Left kidney (tissue), 2 donors: ENCODE data around the gene BCL6. TPM values are rescaled to one million over a fixed set of nuclear protein-coding genes. Genes with fewer than 3 reads are reported as not detected.

Source experiments
- DNase-seq: peaks from one replicate; pipeline ENCODE4 v3.0.0-alpha.2; 2013
- polyA plus RNA-seq: library from polyadenylated mRNA; unstranded; fragments of 120-200 nt; gene quantifications from one replicate; pipeline ENCODE4 v1.2.1, GENCODE V29; 2013; ENCODE audit not compliant: insufficient read length

Gene BCL6
- polyA plus RNA-seq, 1 donor, result 14.2 TPM

DNA sequence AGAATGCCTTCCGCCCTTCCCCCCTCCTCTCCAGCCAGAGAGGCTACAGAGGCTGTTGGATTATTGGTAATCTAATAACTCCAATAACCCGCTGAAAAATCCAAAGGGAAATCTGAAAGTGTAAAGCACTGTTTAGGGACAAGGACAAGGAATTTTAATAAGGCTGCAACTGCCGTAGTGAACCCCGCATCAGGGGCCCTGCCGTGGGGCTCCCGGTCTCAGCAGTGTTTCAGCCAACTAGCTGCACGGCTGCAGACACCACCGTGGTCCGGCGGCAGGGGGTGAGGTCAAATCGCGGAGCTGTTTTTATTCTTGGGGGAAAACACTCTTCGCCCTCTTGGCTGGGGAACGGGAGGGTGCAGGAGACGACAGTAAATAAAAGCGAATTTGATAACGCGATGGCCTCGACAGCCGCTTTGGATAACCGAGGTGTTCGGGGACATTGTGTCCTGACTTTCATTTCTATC, 6.1 kb downstream of the BCL6 start:
- no peak for DNase-seq

DNA sequence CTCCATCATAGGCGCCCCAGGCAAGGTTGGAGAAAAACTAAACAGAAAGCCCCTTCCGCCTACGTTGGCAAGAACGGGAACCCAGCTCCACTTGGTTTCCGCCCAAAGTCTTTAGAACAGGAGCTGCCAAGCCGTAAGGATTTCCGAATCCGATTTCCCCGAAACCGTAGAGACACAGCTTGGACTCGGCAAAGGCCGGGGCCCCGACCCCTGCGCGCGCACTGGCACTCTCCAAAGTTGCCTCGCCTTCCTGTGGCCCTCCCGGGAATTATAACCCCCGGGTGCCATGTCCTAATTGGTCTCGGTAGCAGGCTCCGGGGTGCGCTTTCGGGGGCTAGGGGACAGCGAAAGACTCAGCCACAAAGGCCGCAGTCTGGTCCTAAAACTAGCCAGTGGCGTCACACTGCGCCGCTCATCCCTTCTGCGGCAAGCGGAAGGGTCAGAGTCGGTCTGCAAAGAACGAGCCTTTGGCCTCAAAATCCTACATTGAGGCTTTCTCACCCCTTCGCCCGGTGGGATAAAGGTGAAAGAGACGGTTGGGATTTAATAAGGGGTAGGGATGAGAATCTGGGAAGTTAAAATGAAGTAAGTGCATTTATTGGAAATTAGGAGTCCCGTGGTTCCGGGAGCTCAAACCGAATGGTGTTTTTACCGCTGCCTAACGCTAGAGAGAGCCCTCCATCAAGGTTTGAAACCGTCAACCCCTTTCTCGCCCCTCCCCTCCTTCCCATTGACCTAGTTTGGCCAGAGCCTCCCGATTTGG, 6.8 kb downstream of the BCL6 start:
- peak; percentile 95 for DNase-seq

DNA sequence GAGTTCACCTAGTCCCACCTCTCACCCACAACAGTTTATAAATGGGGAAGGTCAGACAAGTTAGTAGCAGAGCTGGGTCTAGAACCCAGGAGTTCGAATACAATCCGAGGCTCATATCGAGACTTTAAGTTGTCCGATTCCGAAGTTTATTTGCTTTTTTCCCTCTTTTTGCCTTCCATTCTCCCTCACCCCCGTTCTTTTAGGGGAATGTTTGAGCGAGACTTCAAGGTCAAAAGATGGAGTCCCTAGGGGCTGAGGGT, 7.3 kb downstream of the BCL6 start:
- no peak for DNase-seq

DNA sequence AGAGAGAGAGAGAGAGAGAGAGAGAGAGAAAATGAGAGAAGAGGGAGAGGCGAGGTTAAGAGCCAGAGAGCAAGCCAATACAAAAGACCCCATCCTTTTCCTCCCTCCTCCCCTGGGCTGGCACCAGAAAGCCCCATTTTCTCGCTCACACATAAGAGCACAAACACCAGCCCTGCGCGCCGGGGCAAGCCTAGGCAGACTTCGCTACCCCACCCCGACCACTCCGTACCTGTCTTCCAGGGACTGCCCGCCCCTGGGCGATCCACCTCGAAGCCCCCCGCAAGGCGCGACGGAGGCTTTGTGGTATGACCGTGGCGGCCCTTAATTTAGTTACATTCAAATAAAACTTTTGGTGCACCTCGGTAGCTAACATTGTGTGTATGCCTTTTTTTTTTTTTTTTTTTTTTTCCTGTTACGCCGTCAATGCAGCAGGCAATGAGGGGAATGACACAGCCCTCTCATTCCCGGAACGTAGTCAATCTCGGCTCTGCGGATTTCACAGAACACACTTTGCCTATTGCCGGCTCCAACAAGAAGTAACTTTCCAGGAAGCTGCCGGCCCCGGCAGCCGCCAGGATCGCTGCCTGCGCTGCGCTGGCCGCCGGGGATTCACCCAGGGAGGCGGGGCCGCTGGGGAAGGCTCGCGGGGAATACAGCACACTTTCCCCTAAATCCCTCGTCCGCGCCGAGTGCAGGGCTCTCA, 7.7 kb downstream of the BCL6 start:
- DNase-seq, result no peak

DNA sequence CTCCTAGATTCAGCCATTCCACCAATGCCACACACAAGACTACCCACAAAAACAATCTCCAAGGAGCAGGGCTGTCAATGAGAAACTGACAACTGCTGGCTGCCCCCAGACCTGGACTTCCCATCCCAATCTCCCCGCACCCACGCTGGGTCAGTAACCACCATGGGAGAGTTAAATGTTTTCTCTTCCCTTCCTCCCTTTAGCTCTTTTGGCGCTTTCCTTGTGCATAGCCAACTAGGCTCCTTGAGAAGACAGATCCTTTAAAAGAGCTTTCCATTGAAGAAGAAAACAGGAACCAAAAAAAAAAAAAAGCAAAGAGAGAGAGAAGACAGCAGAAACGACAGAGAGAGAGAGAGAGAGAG, 8.3 kb downstream of the BCL6 start:
- no peak for DNase-seq

DNA sequence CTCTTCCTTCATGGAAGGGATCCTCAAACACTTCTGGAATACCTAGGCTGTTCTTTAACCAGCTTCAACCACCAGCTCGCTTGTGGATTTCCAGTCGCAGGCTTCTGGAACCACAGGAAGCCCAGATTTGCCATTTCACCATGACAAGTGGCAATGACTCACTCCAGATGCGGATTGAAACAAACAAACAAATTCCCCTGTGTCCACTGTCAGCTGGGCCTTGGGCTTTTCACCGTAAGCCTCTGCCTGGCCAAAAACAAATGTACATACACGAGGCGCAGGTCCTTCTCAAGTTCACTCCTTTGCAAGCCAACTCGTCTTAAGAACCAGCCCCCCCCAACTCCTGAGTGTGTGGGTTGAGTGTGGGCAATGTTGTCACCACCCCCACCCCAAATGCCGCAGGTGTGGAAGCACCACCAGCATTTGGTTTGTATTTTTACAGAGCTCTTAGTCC, 8.8 kb downstream of the BCL6 start:
- no peak for DNase-seq

DNA sequence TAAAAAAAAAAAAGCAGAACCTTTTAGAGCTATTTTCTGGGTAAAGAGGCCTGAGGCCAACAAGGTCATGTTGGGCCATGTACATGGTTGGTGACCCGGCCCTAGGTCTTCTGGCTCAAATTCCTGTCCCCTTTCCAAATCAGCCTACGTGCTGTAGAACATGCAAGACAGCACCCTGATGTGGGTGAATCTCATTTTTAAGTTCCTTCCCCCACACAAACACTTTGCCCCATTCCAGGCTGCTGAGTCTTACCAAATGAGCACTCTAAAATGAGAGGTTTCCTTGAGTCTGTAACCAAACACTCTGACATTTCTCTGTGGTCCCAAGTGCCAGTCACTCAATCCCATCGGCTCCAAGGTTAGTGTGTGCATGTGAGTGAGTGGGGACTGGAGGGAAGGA, 9.4 kb downstream of the BCL6 start:
- no peak for DNase-seq

DNA sequence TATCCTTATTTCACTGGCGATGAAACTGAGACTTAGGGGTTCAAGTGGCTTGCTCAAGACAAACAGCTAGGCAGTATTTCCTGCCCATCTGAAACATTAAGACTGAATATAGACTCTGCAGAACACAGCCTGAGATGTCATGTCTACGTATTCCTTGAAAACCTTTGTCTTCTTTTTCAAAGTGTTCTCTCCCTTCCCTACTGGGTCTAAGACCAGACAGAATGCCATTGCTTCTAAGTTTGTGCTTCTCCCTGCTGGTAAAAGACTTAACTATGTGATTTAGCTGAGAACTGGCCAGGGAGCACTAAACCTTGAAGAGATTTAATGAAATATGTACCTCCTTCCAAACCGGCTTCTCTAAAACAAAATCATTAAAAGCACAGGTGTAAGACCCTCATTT, 9.9 kb downstream of the BCL6 start:
- no peak for DNase-seq

DNA sequence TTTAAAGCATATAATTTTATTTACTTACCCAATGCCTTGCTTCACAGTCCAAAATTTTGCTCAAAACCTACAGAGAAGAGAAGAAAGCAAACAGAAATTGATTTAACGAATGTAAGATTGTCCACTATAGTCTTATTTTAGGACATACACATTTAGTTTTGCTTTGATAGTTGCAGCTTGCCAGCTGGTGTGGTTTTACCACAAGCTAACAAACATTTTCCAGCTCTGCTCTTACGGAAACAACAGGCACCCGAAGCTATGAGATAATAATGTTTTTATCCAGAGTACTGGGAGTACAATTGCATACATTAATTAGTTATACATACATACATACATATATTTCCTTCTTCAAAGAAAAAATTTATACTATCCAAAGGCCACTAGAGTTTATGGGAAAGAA, 10.4 kb downstream of the BCL6 start:
- no peak for DNase-seq

DNA sequence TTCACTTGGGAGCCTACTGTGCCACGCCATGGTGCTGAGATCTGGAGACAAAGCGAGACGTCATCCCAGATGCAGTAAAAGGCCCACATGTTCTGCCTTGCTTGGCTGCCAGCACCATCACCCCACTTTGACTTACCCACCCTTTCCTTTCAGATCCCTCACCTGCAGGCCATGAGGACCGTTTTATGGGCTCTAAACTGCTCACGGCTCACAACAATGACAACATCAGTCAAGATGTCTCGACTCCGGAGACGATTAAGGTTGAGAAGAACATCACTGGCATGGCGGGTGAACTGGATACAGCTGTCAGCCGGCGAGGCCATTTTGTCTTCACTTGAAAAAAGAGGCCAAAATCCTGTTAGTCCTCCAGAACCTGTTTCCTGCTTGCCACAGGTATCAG, 11.9 kb downstream of the BCL6 start:
- no peak for DNase-seq

DNA sequence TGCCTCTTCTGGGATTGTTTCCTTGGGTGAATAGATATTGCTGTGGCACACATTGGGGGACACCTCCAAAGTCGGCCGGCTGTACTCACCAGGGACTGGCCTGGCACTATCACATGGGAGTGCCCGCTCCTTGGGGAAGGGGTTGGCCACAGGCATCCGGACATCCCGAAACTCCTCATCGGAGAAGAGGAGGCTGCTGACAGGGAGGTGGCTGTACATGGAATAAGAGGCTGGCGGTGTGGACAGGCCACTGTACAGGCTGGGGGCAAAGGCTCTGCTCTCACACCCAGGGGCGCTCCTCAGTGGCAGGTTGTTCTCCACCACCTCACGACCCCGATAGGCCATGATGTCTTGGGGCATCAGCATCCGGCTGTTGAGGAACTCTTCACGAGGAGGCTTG, 15.7 kb downstream of the BCL6 start:
- DNase-seq, result no peak

DNA sequence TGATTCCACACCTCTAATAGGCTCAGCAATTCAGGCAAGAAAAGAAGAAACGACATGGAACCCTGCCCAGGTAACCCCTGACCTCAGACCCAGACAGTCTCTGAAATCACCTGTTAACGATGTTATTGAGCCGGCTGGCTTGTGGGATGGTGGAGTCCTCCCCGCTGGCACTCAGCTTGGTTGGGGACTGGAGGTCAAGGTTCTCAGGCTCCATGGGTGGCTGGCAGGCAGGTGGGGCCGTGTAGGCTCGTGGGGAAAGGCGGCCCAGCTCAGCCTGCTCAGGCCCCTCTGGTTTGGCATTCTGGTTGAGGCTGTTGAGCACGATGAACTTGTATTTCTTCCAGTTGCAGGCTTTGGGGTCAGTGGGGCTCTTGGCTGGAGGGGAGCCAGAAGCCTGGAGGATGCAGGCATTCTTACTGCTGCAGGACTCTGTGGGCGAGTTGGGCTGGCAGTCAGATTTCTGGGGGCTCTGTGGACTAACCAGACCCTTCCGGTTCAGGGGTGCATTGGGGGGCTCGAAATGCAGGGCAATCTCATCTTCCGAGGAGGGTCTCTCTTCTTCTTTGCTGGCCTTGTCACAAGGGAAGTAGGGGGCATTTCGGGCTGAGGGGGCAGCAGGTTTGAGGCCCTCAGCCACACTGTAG, 16.2 kb downstream of the BCL6 start:
- DNase-seq, result no peak

DNA sequence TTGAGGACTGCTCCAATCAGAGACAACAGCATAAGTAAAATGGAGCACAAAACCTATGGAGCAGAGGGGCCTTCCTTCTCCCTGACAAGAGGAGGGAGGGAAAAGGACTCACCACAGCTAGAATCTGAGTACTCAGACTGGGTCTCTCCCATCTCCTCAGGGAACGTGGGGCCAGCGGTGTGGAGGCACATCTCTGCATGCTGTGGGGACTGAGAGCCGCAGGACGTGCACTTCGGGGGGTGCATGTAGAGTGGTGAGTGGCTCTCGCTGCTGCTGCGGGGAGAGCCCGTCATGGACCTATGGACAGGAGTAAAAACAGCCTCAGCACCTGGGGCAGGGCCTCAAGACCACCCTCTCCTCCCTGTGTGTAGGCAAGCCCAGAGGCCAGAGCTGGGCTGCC, 17.0 kb downstream of the BCL6 start:
- no peak for DNase-seq

DNA sequence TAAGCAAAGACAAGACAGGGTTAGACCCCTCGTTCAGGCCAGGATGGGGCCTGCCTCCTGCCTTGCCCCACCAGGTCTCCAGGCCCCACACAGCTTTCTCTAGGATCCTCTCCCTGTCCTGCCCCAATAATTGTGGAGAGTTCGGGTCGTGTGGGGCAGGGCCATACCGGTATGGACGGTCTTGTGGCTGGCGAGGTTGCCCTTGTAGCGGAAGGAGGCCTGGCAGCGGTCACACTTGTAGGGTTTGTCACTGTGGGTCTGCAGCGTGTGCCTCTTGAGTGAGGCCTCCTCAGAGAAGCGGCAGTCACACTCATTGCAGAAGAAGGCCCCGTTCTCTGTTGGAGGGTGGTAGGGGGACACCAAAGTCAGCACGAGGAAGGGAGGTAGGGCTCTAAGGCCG, 18.7 kb downstream of the BCL6 start:
- no peak for DNase-seq

DNA sequence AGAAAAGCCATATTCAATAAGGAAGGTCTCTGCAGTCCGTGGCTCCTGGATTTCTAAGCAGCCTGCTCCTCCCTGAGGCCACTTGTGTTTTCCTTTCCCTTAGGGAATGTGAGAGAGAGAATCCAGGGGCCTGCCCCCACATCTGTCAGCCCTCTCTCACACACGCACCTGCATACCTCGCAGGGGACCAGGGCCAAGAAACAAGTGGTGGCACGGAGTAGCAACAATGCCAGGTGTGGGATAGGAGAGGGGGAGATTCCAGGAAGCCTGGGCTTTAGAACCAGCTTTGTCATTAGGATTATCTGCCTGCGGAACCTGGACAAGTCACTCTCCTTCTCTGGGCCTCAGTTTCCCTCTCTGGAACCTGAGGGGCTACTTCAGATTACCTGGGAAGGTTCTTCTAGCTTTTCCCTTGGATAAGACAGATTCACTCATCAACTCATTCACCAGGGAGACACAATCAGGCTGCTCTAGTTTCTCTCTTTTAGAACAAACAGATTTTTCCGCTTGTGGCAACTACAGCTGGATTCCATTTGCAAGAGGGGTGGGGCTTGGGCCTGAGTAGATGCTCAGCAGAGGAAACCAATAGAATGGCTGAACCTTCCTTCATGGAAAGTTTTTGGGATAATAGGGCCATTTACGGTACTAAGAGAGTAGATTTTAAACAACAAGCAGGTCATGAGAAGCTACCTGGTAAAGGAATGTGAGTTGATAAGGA, 19.5 kb downstream of the BCL6 start:
- no peak for DNase-seq

DNA sequence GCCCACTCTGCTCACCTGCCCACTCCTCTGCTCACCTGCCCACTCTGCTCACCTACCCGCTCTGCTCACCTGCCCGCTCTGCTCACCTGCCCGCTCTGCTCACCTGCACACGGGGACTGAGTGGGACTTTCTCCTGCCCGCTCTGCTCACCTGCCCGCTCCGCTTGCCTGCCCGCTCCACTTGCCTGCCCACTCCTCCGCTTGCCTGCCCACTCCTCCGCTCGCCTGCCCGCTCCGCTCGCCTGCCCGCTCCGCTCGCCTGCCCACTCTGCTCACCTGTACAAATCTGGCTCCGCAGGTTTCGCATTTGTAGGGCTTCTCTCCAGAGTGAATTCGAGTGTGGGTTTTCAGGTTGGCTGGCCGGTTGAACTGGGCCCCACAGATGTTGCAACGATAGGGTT, 20.0 kb downstream of the BCL6 start:
- DNase-seq, result no peak

DNA sequence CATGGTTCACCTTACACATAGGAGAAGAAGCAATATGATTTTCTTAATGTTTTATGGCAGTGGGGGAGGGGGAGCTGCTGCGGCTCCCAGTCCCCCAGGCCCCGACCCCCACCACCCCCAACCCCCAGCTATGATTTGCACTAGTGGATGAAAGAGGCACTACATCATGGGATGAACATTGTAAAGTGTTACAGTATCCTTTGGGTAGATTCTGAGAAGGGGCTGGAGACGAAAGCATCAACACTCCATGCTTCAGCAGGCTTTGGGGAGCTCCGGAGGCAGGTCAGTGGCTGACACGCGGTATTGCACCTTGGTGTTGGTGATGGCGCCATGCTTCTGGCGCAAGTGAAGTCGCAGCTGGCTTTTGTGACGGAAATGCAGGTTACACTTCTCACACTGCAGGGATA, 23.1 kb downstream of the BCL6 start:
- DNase-seq, result no peak

DNA sequence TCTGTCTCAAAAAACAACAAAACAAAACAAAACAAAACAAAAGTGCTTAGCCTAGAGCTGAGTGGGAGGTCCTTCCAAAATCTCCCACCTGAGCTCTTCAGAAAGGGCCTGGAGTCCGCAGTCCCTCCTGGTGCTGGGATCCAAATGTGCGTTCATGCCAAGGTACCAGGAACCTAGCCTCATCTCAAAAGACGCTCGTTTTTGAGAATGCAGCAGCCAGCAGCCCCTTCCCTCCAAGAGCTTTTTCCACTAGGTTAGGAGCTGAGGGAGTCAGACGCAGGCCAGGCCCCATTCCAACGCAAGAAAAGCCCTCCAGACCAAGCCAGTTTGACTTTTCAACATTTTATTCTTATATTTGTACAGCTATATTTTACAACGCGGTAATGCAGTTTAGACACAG, 24.2 kb downstream of the BCL6 start:
- DNase-seq, result no peak

DNA sequence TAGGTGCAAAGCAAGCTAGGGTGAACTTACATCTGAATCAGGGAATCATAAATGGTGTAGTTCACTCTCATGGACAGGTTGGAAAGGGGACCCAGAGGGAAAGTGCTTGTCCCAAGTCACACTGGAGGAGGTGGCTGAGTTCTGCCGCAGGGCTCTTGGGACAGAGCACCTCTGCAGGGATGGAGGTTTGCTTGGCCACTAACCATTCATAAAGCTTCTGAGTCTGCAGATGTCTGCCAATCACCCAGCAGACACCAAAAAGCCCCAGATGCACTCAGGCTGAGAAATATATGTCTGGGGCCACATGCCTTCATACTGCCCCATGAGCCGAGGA, 25.0 kb downstream of the BCL6 start:
- DNase-seq, result no peak

DNA sequence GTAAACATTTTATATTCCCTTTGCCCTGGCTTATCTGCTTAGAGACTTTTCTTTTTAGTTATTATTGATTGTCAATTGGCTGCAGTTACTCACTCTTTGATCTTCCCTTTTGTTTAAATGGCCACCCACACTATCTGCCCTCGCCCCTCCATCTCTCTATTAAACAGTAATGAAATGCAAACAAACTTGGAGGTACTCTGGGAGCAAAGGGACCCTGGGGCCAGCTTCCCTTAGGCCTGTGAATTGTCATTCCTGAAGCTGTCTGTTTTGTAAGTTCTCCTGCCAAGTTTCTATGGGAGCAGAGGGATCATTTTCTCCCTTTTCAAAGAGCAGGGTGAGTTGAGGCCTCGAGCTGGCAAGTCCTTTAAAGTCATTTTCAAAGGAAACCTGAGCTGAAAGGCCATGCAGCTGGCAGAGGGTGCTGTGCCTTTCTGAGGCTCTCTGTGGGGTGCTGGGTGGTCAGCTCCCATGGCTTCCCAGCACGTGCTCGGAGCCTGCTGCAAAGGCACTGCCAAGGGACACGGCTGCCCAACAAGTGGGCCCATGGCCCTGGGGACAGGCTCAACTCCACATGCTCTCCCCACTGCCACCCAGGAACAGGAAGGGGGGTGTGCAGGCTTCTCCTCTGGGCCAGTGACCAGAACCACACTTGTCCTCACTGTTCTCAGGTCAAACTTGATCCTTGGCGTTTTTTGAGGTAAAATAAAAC, 25.5 kb downstream of the BCL6 start:
- no peak for DNase-seq

DNA sequence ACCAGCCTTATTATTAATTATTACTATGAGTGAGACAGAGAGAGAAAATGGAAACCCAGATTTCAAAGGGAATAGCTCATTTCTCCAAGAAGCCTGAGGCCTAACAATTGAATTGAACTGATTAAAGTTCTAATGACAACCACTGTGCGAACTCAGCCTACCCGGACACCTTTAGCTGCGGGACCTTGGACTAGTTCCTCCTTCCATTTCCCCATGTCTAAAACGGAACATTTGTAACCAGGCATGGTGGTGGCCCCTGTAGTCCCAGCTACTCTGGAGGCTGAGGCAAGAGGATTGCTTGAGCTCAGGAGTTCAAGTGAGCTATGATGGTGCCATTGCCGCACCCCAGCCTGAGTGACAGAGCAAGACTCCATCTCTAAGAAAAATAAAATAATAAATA, 26.5 kb downstream of the BCL6 start:
- no peak for DNase-seq

DNA sequence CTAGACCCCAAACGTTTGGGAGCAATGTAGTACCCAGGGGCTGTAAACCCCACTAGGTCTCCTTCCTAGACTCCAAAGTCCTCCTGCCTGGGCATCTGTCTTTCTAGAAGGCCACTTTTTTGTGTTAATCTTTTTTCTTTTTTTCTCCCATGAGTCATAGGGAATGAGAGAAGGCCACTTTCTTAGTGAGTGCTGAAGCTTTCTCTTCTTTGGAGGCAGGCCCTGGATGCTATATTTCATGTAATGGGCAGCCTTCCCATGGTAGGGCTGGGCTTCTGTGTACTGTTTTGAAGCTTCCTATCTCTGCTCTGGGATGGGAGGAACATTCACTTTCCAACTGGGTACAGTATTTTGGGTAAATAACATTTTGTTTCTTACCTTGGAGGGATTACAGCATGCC, 27.7 kb downstream of the BCL6 start:
- DNase-seq, result no peak
